SJSA1 (cell line): Measurements from ENCODE around the gene EI24. TPM values are rescaled to one million over a fixed set of nuclear protein-coding genes. Genes with fewer than 3 reads are reported as not detected.
"Not testable (repeated sequence)": the region's sequence is repeated elsewhere in the genome, so short reads cannot be mapped to it uniquely, and the experiment has no call there.

Source experiments
- DNase-seq, 2 experiments: peaks; one replicate each; pipeline ENCODE4 v3.0.0-alpha.2; 2015 to 2020; ENCODE audit warnings: low spot score in 2 of 2, low read depth in 1 of 2
- H3K27ac ChIP-seq: fragments of 250-450 bp; sonication (Bioruptor Pico); 2 replicates; pipeline ENCODE4 v1.5.1; 2020; ENCODE audit warnings: mild to moderate bottlenecking, moderate library complexity
- H3K27me3 ChIP-seq: fragments of 250-450 bp; sonication (Bioruptor Pico); replicated peaks from 2 replicates; pipeline ENCODE4 v1.5.1; 2020; ENCODE audit warnings: mild to moderate bottlenecking, moderate library complexity
- H3K36me3 ChIP-seq: fragments of 250-450 bp; sonication (Bioruptor Pico); 2 replicates; pipeline ENCODE4 v1.5.1; 2020; ENCODE audit warnings: mild to moderate bottlenecking
- H3K4me1 ChIP-seq: fragments of 250-450 bp; sonication (Bioruptor Pico); replicated peaks from 2 replicates; pipeline ENCODE4 v1.6.1; 2021; ENCODE audit warnings: mild to moderate bottlenecking
- H3K4me3 ChIP-seq: fragments of 250-450 bp; sonication (Bioruptor Pico); 2 replicates; pipeline ENCODE4 v1.5.1; 2020; ENCODE audit warnings: mild to moderate bottlenecking
- H3K9me3 ChIP-seq: fragments of 250-450 bp; sonication (Bioruptor Pico); replicated peaks from 2 replicates; pipeline ENCODE4 v1.5.1; 2020; ENCODE audit warnings: mild to moderate bottlenecking
- total RNA-seq: library from RNA; depleted of rRNA; stranded (reverse); fragments of >200 nt; shearing (Covaris generic); gene quantifications from 2 replicates; pipeline ENCODE4 v1.2.3, GENCODE V29; 2014; rRNA removed

The EI24 gene
- total RNA-seq: 78.5 and 88.6 TPM in 2 replicates

DNA sequence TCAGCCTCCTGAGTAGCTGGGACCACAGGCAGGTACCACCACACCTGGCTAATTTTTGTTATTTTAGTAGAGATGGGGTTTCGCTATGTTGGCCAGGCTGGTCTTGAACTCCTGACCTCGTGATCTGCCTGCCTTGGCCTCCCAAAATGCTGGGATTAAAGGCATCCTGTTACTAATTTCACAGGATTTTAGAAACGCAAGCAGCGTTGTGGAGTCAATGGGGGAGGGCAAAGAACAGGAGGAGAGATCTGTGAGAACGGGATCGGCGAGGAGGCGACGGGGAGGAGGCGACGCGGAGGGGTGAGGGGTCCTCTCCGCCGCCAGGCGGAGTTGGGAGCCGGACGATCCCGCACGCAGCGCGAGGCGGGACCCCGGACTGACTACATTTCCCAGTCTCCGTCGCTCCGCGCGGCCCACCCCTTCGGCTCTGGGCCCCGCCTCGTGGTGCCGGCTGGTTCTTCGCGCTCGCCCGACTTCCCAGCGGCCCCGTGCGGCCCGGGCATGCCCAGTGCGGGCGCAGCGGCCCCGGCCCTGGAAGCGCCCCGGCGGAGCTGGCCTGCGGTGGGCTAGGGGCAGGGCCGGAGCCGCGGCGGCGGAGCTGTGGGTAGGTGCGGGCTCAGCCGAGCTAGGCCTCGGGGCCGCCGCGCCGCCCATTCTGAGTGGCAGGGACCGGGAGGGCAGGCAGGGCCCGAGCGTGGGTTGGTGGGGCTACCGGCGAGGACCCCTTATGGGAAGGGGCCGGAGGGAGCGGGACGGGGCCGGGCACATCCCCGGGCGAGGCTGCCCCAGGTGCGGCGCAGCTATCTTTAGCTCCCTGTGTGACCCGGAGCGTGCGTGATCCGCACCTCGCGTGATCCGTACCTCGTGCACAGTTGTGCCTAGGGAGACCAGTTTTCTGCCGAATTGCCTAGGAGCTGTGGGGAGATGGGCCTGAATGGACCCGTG, at the start of gene EI24:
Gene EI24 (plus strand): TSS at position 508 of the 945 bp plus-strand sequence. CDS start 3,051 bp downstream, outside the sequence.
- Histone ChIP-seq H3K9me3 (0 out of 2 replicates have a peak, but pooled peaks cover 4% of the 10 kb centered on the region), H3K4me1 (peaks cover 4% of the 10 kb centered on the region), H3K27ac (peak within 1 kb of the TSS; percentile 40), H3K36me3 (peaks cover 8% of the 10 kb centered on the region), H3K27me3 (no peaks in the 10 kb centered on the region), H3K4me3 (peak within 1 kb of the TSS; percentile 90)
- peak; percentile 69 to 86 for DNase-seq

DNA sequence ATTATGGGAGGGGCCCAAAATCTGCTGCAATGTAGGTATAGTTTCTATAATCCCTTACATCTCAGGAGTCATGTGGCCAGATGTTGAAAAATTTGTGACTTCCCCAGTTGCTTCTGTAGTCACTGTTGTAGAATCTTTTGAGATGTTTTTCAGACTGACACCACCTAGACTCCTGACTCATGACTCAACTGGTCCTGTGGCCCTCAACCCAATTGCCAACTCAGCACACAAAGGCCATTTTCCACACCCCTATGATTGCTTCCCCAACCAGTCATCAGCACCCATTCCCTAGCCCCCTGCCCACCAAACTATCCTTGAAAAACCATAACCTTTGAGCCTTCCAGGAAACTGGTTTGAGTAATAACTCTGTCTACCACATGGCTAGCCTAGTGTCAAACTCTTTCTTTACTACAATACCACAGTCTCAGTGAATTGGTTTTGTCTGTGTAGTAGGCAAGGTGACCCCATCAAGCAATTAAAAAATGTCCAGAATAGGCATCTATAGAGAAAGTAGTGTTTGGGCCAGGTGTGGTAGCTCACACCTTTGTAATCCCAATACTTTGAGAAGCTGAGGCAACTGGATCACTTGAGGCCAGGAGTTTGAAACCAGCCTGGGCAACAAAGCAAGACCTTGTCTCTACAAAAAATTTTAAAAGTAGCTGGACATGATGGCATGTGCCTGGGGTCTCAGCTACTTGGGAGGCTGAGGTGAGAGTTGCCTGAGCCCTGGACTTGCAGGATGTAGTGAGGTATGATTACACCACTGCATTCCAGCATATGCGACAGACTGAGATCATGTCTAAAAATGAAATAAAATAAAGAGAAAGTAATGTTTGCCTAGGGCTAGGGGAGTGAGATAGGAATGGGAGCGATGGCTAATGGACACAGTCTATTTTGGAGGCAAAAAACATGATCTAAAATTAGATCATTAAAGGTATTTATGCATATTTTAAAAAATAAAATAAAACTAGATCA, 49.1 kb upstream of the EI24 start:
- Histone ChIP-seq H3K27ac (no peak overlapping the region), H3K27me3 (no peaks in the 10 kb centered on the region), H3K4me1 (no peaks in the 10 kb centered on the region), H3K9me3 (no peaks in the 10 kb centered on the region), H3K36me3 (no peaks in the 10 kb centered on the region), H3K4me3 (no peak overlapping the region)
- DNase-seq: no peak

DNA sequence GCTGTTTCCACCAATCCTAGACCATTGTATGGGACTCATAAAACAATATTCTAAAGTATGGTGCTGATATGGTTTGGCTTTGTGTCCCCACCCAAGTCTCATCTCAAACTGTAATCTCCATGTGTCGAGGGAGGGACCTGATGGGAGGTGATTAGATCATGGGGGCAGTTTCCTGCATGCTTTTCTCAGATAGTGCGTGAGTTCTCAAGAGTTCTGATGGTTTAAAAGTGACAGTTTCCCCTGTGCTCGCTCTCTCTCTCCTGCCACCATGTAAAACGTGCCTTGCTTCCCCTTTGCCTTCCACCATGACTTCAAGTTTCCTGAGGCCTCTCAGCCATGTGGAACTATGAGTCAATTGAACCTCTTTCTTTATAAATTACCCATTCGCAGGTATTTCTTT, 44.0 kb upstream of the EI24 start:
- H3K27me3 ChIP-seq: no peaks in the 10 kb centered on the region
- H3K36me3 ChIP-seq: no peaks in the 10 kb centered on the region
- H3K9me3 ChIP-seq: no peaks in the 10 kb centered on the region
- no peak overlapping the region for H3K27ac ChIP-seq
- no peaks in the 10 kb centered on the region for H3K4me1 ChIP-seq
- no peak overlapping the region for H3K4me3 ChIP-seq
- no peak for DNase-seq

DNA sequence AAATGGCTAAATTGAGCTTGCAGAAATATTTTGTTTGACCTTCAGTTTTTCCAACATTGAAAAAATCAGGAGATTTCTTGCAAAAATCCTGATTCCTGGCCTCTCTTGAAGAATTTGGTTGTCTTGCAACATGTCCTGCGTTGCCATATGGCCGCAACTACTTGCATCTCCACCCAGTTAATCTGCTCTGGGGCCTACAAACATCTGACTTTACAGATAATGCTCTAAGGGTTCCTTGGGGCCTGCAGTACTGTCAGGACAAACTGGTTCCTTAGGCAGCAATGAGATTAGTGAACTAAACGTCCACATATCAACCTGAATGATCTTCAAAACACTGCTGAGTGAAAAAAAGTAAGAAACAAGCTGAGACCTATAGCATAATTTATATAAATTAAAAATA, 36.6 kb upstream of the EI24 start:
- Histone ChIP-seq H3K27me3 (no peaks in the 10 kb centered on the region), H3K4me3 (no peak overlapping the region), H3K27ac (no peak overlapping the region), H3K4me1 (no peaks in the 10 kb centered on the region), H3K36me3 (no peaks in the 10 kb centered on the region), H3K9me3 (no peaks in the 10 kb centered on the region)
- no peak for DNase-seq

DNA sequence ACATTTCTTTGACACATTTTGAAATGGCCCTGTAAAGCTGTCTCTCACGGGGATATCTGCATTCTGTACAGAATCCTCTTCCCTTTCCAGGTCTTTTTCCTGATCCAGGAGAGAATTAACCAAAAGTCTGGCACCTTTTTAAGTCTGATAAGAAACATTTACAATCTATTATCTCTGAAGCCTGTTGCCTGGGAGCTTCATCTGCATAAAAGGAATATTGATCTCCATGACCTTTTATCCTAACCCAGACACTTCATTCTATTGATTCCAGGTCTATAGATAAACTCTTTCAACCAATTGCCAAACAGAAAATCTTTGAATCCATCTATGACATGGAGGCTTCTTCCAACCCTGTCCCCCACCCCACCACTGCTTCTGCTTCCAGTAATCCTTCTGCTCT, 33.7 kb upstream of the EI24 start:
- Histone ChIP-seq H3K27ac (no peak overlapping the region), H3K9me3 (no peaks in the 10 kb centered on the region), H3K36me3 (no peaks in the 10 kb centered on the region), H3K27me3 (no peaks in the 10 kb centered on the region), H3K4me3 (no peak overlapping the region), H3K4me1 (no peaks in the 10 kb centered on the region)
- no peak for DNase-seq

DNA sequence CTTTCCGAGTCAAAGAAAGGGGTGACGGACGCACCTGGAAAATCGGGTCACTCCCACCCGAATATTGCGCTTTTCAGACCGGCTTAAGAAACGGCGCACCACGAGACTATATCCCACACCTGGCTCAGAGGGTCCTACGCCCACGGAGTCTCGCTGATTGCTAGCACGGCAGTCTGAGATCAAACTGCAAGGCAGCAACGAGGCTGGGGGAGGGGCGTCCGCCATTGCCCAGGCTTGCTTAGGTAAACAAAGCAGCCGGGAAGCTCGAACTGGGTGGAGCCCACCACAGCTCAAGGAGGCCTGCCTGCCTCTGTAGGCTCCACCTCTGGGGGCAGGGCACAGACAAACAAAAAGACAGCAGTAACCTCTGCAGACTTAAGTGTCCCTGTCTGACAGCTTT, 32.4 kb upstream of the EI24 start:
- H3K4me3 ChIP-seq, H3K36me3 ChIP-seq, H3K9me3 ChIP-seq, DNase-seq, H3K27me3 ChIP-seq, H3K27ac ChIP-seq, H3K4me1 ChIP-seq: not testable (repeated sequence)

DNA sequence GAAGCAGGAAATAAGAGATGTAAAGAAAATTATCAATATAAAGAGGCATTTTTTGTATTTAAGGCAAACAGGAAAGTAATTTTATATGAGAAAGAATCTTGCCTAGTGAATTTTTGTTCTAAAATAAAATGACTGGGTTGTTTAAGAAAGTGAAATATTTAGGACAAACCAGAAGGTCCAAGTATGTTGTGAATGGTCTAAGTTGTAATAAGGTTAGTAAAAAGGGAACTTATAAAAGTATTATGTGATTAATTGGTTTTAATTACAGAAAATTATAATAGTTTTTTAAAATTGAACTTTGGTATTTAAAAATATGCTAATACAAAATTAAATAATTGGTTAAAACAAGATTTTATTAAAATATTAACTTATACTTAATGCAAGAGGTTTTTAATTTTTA, 26.6 kb upstream of the EI24 start:
- no peak overlapping the region for H3K4me3 ChIP-seq
- H3K9me3 ChIP-seq: no peaks in the 10 kb centered on the region
- no peak overlapping the region for H3K27ac ChIP-seq
- H3K36me3 ChIP-seq: no peaks in the 10 kb centered on the region
- H3K27me3 ChIP-seq: no peaks in the 10 kb centered on the region
- H3K4me1 ChIP-seq: no peaks in the 10 kb centered on the region
- DNase-seq: no peak

DNA sequence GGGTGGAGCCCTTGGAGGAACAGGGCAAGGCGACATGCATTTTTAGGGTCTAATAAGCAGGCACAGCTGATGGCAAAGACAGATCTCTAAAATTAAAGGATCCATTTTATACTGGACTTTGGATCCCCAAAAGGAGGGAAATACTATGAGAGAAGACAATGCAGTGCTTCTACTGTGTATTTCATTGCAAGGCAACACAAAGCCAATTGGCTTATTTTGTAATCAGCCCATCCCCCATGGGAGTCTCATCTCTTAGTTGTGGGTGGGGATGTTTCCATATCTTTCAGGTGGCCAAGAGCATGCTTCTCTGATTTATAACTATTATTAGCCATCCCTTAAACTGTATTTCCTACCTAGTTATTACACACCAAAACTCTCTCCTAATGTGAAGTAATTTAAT, 18.5 kb upstream of the EI24 start:
- H3K36me3 ChIP-seq: no peaks in the 10 kb centered on the region
- no peak overlapping the region for H3K27ac ChIP-seq
- DNase-seq: no peak
- no peaks in the 10 kb centered on the region for H3K27me3 ChIP-seq
- H3K9me3 ChIP-seq: no peaks in the 10 kb centered on the region
- H3K4me3 ChIP-seq: no peak overlapping the region
- H3K4me1 ChIP-seq: no peaks in the 10 kb centered on the region

DNA sequence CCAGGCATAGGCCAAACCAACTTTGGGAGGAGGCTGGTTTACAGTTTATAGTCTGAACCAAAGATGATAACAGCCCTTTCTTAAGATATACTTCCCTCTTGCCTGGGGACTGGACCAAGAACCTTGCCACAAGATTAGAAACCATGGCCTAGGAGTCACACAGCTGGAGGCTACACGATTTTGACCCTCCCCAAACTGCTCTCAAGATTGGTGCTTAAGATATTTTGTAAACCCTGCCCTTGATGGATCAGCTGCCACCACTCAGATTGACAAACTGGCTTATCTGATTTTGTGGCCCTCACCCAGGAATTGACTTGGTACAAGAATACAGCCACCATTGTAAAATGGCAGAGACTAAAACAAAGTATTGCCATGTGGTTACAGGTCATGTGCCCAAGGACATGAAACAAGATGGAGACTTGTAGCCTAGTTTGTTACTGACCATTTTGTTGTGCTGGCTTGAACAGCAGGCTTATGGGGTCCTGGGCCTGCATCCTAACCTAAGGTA, 17.4 kb upstream of the EI24 start:
- H3K27me3 ChIP-seq: no peaks in the 10 kb centered on the region
- no peak overlapping the region for H3K4me3 ChIP-seq
- H3K9me3 ChIP-seq: no peaks in the 10 kb centered on the region
- no peaks in the 10 kb centered on the region for H3K36me3 ChIP-seq
- H3K27ac ChIP-seq: no peak overlapping the region
- no peak for DNase-seq
- H3K4me1 ChIP-seq: no peaks in the 10 kb centered on the region

DNA sequence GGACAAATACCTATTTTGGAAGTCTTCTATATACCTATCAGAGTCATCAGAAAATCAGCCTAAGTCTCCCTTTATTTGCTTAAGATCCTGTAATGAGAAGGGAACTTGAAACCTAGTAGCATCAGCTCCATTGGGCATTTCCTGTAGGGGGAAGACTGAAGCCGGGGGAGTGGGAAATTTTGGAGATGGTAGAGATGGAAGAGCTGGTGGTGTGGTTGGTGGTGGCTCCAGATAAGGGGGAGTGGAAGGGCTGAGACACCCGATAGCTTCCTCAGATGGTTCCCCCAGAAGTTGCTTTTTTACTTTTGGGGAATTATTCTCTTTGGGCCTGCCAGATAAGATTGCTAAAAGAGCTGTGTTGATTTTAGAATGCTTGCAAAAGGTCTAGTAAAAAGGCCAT, 16.4 kb upstream of the EI24 start:
- no peaks in the 10 kb centered on the region for H3K4me1 ChIP-seq
- H3K9me3 ChIP-seq: no peaks in the 10 kb centered on the region
- H3K4me3 ChIP-seq: no peak overlapping the region
- H3K27ac ChIP-seq: no peak overlapping the region
- no peaks in the 10 kb centered on the region for H3K36me3 ChIP-seq
- no peaks in the 10 kb centered on the region for H3K27me3 ChIP-seq
- DNase-seq: no peak

DNA sequence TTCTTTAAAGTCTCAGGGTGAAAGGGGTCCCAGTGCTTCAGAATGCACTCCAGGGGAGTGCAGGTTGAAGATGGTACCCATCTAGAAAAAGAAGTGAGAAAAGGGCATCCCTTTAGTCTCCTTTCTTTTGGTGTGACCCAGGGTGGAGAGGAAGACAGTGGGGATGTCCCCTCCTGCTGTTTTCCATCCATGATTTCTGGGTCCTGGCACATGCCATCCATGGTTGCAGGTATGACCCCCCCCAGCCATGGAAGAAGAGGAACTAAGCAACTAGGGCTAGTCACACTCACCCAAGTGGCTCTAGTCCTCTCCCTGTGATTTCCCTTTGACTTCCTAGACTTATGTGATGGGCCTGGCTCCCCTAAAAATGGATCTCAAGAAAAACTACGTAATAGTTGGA, 15.9 kb upstream of the EI24 start:
- Histone ChIP-seq H3K27ac (no peak overlapping the region), H3K36me3 (no peaks in the 10 kb centered on the region), H3K27me3 (no peaks in the 10 kb centered on the region), H3K4me1 (no peaks in the 10 kb centered on the region), H3K9me3 (no peaks in the 10 kb centered on the region), H3K4me3 (no peak overlapping the region)
- no peak for DNase-seq

DNA sequence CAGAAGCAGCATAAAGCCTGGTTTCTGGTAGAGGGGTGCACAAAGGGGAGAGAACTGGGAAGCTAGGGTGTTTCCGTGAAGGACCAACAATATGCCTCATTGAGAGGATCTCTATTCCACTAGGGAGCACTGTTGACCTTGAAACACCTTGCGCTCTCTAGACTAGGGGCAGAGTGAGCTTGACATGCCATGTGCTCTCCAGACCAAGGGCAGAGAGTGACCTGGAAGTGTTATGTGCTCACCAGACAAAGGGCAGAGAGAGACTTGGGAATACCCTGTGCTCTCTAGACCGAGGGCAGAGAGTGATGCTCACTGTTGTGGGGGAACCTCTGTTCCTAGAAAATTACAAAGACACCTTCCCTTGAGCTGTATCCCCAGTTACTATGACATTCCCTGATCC, 15.2 kb upstream of the EI24 start:
- no peak overlapping the region for H3K4me3 ChIP-seq
- H3K36me3 ChIP-seq: no peaks in the 10 kb centered on the region
- no peak overlapping the region for H3K27ac ChIP-seq
- DNase-seq: no peak
- no peaks in the 10 kb centered on the region for H3K9me3 ChIP-seq
- H3K4me1 ChIP-seq: no peaks in the 10 kb centered on the region
- no peaks in the 10 kb centered on the region for H3K27me3 ChIP-seq

DNA sequence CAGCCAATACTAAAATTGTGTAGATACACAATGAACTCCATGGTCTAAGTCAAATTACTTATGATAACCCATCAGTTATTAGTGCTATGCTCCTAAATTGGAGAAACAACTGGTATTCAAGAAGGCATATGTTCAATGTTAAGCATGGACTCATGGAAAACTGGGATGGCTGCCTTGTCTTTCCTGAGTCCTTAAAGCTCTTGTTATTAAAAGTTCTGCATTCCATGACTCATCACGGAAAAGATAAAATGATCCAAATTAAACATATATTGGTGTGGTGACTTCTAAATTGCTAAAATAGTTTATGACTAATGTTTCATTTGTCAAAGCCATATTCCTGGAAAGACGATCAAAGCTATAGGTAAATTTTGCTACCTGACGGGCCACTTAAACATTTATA, 9.4 kb upstream of the EI24 start:
- no peaks in the 10 kb centered on the region for H3K4me1 ChIP-seq
- no peak overlapping the region for H3K4me3 ChIP-seq
- H3K9me3 ChIP-seq: no peaks in the 10 kb centered on the region
- DNase-seq: no peak
- H3K36me3 ChIP-seq: no peaks in the 10 kb centered on the region
- H3K27me3 ChIP-seq: no peaks in the 10 kb centered on the region
- no peak overlapping the region for H3K27ac ChIP-seq

DNA sequence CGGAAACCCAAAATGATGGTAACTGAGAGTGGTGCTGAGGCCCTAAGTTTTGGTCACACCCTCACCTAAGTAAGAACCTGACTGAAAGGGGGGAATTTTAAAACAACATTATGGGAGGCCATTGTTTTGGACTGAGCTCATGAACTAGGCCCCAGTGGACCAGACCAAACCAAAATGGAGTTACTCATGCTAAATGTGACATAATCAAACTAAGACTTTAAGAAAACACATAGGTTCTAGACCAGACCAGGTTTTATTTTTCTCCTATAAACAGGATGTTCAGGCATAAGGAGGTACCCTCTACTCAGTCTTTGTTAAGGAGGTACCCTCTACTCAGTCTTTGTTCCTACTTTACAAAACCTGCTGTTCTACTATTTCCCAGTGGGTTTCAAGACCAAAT, 7.4 kb upstream of the EI24 start:
- Histone ChIP-seq H3K4me1 (no peaks in the 10 kb centered on the region), H3K27me3 (no peaks in the 10 kb centered on the region), H3K27ac (no peak overlapping the region), H3K9me3 (no peaks in the 10 kb centered on the region), H3K36me3 (no peaks in the 10 kb centered on the region), H3K4me3 (no peak overlapping the region)
- DNase-seq: no peak
